Activated CD4-positive, alpha-beta T cell treated with anti-CD3 and anti-CD28 coated beads, Interleukin-10, Interleukin-2, amounts not matched to agents 100 ng/mL and 50 ng/mL, durations not matched to agents 16 hours and 8 hours (primary cell): ENCODE results near the gene MVB12B.

ENCODE experiments used
- DNase-seq: peaks from one replicate; pipeline ENCODE4 v3.0.0-alpha.2; 2020

Gene MVB12B

GRCh38 chr9:126510564-126510963 is 183.9 kb downstream of the MVB12B start:
- no peak for DNase-seq

GRCh38 chr9:126511411-126511810 is 184.8 kb downstream of the MVB12B start:
- DNase-seq = no peak

DNA sequence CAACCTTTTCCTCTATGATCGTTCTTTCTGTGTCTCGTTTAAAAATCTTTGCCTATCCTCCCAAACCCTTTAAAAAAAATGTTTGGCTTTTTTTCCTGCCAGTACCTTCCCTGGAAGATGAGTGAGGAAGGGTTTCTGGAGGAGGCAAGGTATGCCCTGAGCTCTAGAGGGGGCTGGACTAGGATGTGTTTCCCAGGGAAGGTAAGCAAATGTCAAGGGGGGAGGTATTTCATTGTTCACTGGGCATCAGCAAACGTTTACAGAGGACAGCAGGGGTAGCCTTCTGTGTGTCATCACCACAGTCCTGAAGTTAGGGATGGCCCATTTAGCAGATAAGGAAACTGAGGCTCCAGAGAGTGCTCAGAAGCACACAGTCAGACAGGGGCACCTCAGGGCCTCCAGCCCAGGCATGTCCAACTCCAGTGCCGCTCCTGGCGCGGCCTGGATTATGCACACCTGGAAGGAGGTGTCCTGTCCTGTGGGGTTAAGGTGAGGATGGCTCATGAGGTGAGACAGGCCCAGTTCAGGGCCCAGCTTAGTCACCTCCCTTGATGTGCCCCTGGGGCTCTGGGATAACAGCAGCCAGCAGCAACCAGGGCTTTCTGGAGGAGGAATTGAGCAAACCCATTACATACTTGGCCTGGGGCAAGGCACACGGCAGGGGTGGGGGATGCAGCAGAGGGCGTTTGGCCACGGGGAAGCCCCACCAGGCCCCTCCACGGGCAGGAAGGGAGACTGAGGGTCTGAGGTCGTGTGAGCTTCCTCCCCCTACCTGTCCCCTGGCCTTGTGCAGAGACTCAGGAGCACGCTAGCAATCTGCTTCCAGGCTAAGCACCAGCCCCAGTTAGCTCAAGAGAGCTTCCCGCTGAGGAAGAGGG is 186.8 kb downstream of the MVB12B start:
- DNase-seq = no peak

GRCh38 chr9:126514037-126514821 is 187.6 kb downstream of the MVB12B start:
- peak; percentile 69 for DNase-seq

- DNase-seq = no peak
These were observed 188.6 kb downstream of the MVB12B start for GRCh38 chr9:126515001-126515872.

GRCh38 chr9:126515873-126516505 is 189.4 kb downstream of the MVB12B start:
- no peak for DNase-seq

GRCh38 chr9:126516561-126516935 is 189.9 kb downstream of the MVB12B start:
- no peak for DNase-seq

DNA sequence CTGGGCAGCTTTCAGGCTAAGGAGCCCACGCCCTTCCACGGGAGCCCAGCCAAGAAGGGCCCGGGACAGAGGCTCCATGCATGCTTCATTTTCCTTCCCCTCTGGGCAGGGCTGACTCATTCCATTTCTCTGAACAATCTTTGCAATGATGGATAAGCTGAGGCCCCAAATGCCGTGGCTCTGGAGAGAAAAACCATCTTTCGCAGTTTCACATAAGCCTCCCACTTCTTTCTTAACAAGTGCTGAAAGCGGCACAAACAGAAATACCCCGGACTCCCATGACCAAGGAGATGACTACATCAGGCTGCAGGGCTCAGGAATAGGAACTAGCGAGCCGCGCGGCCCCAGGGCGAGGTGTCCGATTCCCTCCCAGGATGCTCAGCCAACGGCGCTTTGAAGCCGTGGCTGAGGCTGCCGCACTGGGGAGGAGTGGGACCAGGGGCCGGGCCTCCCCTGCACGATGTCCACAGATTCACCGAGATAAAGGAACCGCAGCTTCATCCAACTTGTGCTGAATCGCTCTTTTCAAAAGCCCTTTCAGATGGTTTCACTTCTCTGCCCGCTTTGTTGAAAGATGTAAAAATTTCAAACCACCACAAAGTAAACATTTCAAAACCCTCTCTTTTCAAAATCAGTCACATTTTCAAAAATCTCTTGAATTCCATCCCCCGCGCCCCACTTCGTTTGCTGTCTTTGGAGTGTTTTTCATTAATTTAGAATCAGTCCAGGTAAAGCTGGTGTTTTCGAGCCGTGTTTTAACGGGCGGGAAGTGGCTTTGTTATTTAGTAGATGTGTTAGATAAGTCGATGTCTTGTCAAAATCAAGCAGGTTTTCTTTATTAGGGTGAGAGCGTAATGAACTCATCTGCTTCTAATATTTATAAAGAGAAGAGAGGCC is 190.6 kb downstream of the MVB12B start:
- DNase-seq = peak; percentile 82

GRCh38 chr9:126517833-126518356 is 191.3 kb downstream of the MVB12B start:
- DNase-seq = no peak

DNA sequence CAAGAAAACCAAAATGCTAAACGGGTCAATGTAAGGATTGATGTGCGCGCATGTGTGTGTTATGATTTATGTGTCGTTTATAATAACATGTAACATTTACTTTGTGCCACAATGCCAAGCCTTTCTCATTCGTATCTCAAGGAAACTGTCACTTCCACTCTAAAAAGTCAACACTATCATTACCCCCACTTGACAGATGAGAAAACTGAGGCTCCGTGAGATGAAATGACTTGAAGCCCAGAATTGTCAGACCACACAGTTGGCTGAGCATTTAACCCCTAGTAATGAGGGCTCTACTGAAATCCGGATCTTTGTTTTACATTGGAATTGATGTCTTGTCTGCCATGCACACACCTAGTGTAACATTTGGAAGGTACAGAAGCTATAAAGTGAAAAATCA is 192.1 kb downstream of the MVB12B start:
- no peak for DNase-seq

- DNase-seq = peak; percentile 72
These were observed 193.2 kb downstream of the MVB12B start for GRCh38 chr9:126519660-126520420.

DNA sequence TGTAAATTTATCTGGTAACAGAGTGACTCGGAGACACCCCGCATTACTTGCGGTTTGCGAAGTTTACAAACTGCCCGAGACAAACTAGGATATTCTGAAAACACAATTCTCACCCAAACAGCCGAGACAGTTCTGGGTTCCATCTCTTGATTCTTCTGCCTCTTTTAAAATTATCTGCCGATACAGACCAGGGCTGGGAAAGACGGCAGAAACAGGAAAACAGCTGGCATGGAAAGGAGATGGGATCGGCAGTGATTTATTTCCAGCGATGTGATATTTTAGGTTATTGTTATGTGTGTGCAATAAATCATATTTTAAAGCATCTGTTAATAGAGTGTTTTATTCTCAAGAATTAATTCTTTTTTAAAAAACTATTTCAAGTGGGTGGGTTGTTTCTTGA is 193.8 kb downstream of the MVB12B start:
- DNase-seq = no peak

GRCh38 chr9:126521089-126521488 is 194.5 kb downstream of the MVB12B start:
- DNase-seq = no peak

DNA sequence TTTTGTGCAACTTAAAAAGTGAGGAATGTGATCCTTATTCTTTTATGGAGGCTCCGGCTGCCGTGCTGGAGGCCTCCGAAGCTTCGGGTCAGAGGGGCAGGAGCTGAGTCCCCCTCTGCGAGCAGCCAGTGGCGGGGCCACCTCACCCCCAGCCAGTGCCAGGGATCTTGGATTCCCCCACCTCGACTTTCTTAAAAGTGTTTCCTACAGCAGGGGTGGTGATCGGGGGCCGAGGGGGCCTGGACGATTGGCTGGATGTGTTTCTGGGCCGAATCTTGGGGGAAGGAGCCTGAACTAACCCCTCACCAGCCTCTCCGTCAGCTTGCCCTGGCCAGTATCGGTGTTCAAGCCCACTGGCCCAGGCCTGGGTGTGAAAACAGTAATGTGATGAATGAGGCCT is 194.9 kb downstream of the MVB12B start:
- DNase-seq = no peak

- no peak for DNase-seq
These were observed 195.5 kb downstream of the MVB12B start for GRCh38 chr9:126521976-126522590.

GRCh38 chr9:126522612-126523356 is 196.2 kb downstream of the MVB12B start:
- DNase-seq = no peak

- DNase-seq = peak; percentile 76
These were observed 197.0 kb downstream of the MVB12B start for GRCh38 chr9:126523611-126524111.

DNA sequence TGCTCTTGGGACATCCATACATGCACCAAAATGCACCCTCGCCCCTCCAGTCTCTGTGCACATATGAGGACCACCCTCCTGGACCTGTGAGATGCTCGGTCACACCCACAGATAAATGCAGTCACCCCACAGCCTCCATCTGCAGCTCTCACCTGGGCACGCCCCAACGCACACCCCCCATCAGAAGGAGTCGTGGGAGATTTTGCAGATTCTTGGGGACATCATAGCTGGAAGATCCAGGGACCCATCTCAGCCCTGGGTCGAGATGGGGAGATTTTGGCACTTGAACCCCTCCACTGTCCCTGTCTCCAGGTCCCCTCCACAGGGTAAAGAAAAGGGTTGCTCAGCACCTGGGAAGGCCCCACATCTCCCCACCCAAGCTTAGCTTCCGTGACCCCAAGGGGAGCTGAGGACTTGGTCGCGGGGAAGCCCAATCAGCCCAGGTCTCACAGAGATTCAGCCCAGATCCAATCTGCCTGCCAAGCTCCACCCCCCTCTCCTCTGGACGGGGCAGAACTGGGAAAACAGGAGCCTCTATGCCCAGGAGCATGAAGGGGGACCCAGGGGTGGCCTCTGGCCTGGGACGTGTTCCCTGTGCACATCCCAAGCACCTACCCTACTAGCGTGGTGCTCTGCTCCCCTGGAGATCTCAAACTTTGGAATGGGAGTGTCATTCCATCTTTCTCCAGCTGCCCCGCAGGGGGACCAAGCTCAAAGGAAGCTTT is 197.9 kb downstream of the MVB12B start:
- no peak for DNase-seq
